A549 (cell line): ENCODE results near the gene NR1H4.

Source experiments
- CHD4 ChIP-seq: fragments of 200-600 bp; sonication (generic); IDR thresholded peaks from 2 replicates; pipeline ENCODE4 v1.6.1; 2016; ENCODE audit warnings: antibody characterized with exemption, mild to moderate bottlenecking, borderline replicate concordance
- CTCF ChIP-seq: fragments of >200 bp; sonication (Bioruptor Twin); formaldehyde crosslinking; IDR thresholded peaks from 3 replicates; pipeline ENCODE4 v1.5.1; 2016
- ZFP36 ChIP-seq: fragments of 450-650 bp; IDR thresholded peaks from 2 replicates; pipeline ENCODE4 v1.6.1; 2014; ENCODE audit warnings: borderline replicate concordance; ENCODE audit not compliant: partially characterized antibody

- no peak for TF ChIP-seq CHD4
- TF ChIP-seq ZFP36, result no peak
- TF ChIP-seq CTCF, result no peak
These were observed 106.2 kb downstream of the NR1H4 start for GRCh38 chr12:100579844-100580243.
